Brain microvascular endothelial cell (primary cell): ENCODE data around the gene MAP3K13.

Experiments used
- DNase-seq: peaks from one replicate; pipeline ENCODE4 v3.0.0-alpha.2; 2020
- H3K27ac ChIP-seq: fragments of 250-450 bp; sonication (Bioruptor Pico); 2 replicates; pipeline ENCODE4 v1.5.1; 2020; ENCODE audit warnings: mild to moderate bottlenecking, moderate library complexity
- H3K27me3 ChIP-seq: fragments of 250-450 bp; sonication (Bioruptor Pico); replicated peaks from 2 replicates; pipeline ENCODE4 v1.5.1; 2020; ENCODE audit warnings: mild to moderate bottlenecking
- H3K36me3 ChIP-seq: fragments of 250-450 bp; sonication (Bioruptor Pico); replicated peaks from 2 replicates; pipeline ENCODE4 v1.5.1; 2020; ENCODE audit warnings: mild to moderate bottlenecking
- H3K4me3 ChIP-seq: 2 replicates; pipeline ENCODE4 v1.5.1; 2011; ENCODE audit warnings: low read depth, mild to moderate bottlenecking, control low read depth, low read length, moderate library complexity
- CTCF ChIP-seq: IDR thresholded peaks from 2 replicates; pipeline ENCODE4 v1.5.1; 2011; ENCODE audit warnings: low read depth, mild to moderate bottlenecking, moderate library complexity, low read length, control low read depth, inconsistent platforms; ENCODE audit errors: missing control alignments
- in situ Hi-C: cut with HindIII; loops from 2 replicates; pipeline ENCODE4 v1.10.0; 2017; ENCODE audit warnings: low sequenced_read_pairs, low pct_ligation_motif_present

Gene MAP3K13

GRCh38 chr3:185502987-185503386 is 140.1 kb downstream of the MAP3K13 start:
- Histone ChIP-seq H3K27ac (no peak overlapping the region), H3K4me3 (no peak overlapping the region), H3K36me3 (no peaks in the 10 kb centered on the region), H3K27me3 (no peaks in the 10 kb centered on the region)
- no peak for TF ChIP-seq CTCF
- DNase-seq: no peak
- in situ Hi-C loops: no loop called here

- TF ChIP-seq CTCF: no peak
- H3K4me3 ChIP-seq: no peak overlapping the region
- in situ Hi-C loops: no loop called here
- H3K27ac ChIP-seq: no peak overlapping the region
- no peaks in the 10 kb centered on the region for H3K27me3 ChIP-seq
- no peaks in the 10 kb centered on the region for H3K36me3 ChIP-seq
- DNase-seq: no peak
These were observed 140.6 kb downstream of the MAP3K13 start for GRCh38 chr3:185503521-185503920.

GRCh38 chr3:185504636-185505035 is 141.7 kb downstream of the MAP3K13 start:
- TF ChIP-seq CTCF: no peak
- Histone ChIP-seq H3K4me3 (no peak overlapping the region), H3K27me3 (no peaks in the 10 kb centered on the region), H3K36me3 (no peaks in the 10 kb centered on the region), H3K27ac (no peak overlapping the region)
- no peak for DNase-seq
- in situ Hi-C loops: no loop called here

GRCh38 chr3:185507883-185508282 is 144.9 kb downstream of the MAP3K13 start:
- no peak for TF ChIP-seq CTCF
- H3K27ac ChIP-seq: no peak overlapping the region
- in situ Hi-C loops: no loop called here

GRCh38 chr3:185508335-185508991 is 145.5 kb downstream of the MAP3K13 start:
- TF ChIP-seq CTCF: no peak
- no peak overlapping the region for H3K27ac ChIP-seq
- H3K4me3 ChIP-seq: no peak overlapping the region
- H3K27me3 ChIP-seq: no peaks in the 10 kb centered on the region
- H3K36me3 ChIP-seq: no peaks in the 10 kb centered on the region
- in situ Hi-C loops: no loop called here
- DNase-seq: no peak

More at GRCh38 chr3:185507883-185508282, 144.9 kb downstream of the MAP3K13 start:
- DNase-seq: no peak
- Histone ChIP-seq H3K4me3 (no peak overlapping the region), H3K27me3 (no peaks in the 10 kb centered on the region), H3K36me3 (no peaks in the 10 kb centered on the region)

GRCh38 chr3:185511711-185512110 is 148.8 kb downstream of the MAP3K13 start:
- no peak for DNase-seq
- H3K27ac ChIP-seq: no peak overlapping the region
- no peaks in the 10 kb centered on the region for H3K27me3 ChIP-seq
- H3K4me3 ChIP-seq: no peak overlapping the region
- no peaks in the 10 kb centered on the region for H3K36me3 ChIP-seq
- in situ Hi-C loops: no loop called here
- TF ChIP-seq CTCF: no peak
